SK-N-SH treated with all-trans-retinoic acid at 6 μM for 48 hours (cell line): ENCODE data around the gene GRID2IP.

Experiments
- ATAC-seq: fragments of 200-7000 bp; cut with Tn5 transposase; 3 replicates; pipeline ENCODE4 v1.9.1; 2020; ENCODE audit warnings: mild to moderate bottlenecking, moderate library complexity
- ARNTL ChIP-seq: fragments of 450-650 bp; formaldehyde crosslinking; IDR thresholded peaks from 2 replicates; pipeline ENCODE4 v1.5.0; 2020; ENCODE audit warnings: low read depth, mild to moderate bottlenecking, moderate library complexity, borderline replicate concordance
- BACH2 ChIP-seq: fragments of 250-450 bp; sonication (Bioruptor Pico); IDR thresholded peaks from 2 replicates; pipeline ENCODE4 v1.9.0; 2021; ENCODE audit warnings: mild to moderate bottlenecking, borderline replicate concordance
- CSDC2 ChIP-seq: fragments of 250-450 bp; sonication (Bioruptor Pico); IDR thresholded peaks from 2 replicates; pipeline ENCODE4 v1.5.0; 2020; ENCODE audit warnings: mild to moderate bottlenecking, moderate library complexity
- CSRNP3 ChIP-seq: fragments of 250-450 bp; sonication (Bioruptor Pico); IDR thresholded peaks from 2 replicates; pipeline ENCODE4 v1.5.1; 2021; ENCODE audit warnings: mild to moderate bottlenecking, moderate library complexity
- ESRRG ChIP-seq: fragments of 250-450 bp; sonication (Bioruptor Pico); IDR thresholded peaks from 2 replicates; pipeline ENCODE4 v1.6.1; 2021; ENCODE audit warnings: mild to moderate bottlenecking
- GLIS3 ChIP-seq: fragments of 250-450 bp; sonication (Bioruptor Pico); IDR thresholded peaks from 2 replicates; pipeline ENCODE4 v1.5.0; 2020; ENCODE audit warnings: mild to moderate bottlenecking, moderate library complexity
- ISL1 ChIP-seq: fragments of 250-450 bp; sonication (Bioruptor Pico); IDR thresholded peaks from 2 replicates; pipeline ENCODE4 v2.1.2; 2022; ENCODE audit warnings: mild to moderate bottlenecking, moderate library complexity
- OSR1 ChIP-seq: fragments of 250-450 bp; sonication (Bioruptor Pico); IDR thresholded peaks from 2 replicates; pipeline ENCODE4 v1.8.0; 2022; ENCODE audit warnings: moderate library complexity, mild to moderate bottlenecking, inconsistent platforms
- POU6F1 ChIP-seq: fragments of 250-450 bp; sonication (Bioruptor Pico); IDR thresholded peaks from 2 replicates; pipeline ENCODE4 v1.8.0; 2021; ENCODE audit warnings: low read depth, mild to moderate bottlenecking, moderate library complexity, borderline replicate concordance
- RARB ChIP-seq: fragments of 250-450 bp; sonication (Bioruptor Pico); IDR thresholded peaks from 2 replicates; pipeline ENCODE4 v1.8.0; 2021; ENCODE audit warnings: mild to moderate bottlenecking, moderate library complexity
- SNAI2 ChIP-seq: fragments of 250-450 bp; sonication (Bioruptor Pico); IDR thresholded peaks from 2 replicates; pipeline ENCODE4 v1.5.0; 2020; ENCODE audit warnings: mild to moderate bottlenecking, moderate library complexity
- TCF4 ChIP-seq: fragments of 250-450 bp; sonication (Bioruptor Pico); IDR thresholded peaks from 2 replicates; pipeline ENCODE4 v1.8.0; 2021; ENCODE audit warnings: mild to moderate bottlenecking, moderate library complexity, borderline replicate concordance
- TOX ChIP-seq: fragments of 250-450 bp; sonication (Bioruptor Pico); IDR thresholded peaks from 2 replicates; pipeline ENCODE4 v1.8.0; 2021; ENCODE audit warnings: mild to moderate bottlenecking, moderate library complexity, borderline replicate concordance
- ZC3H10 ChIP-seq: fragments of 250-450 bp; sonication (Bioruptor Pico); IDR thresholded peaks from 2 replicates; pipeline ENCODE4 v1.5.1; 2021; ENCODE audit warnings: mild to moderate bottlenecking, moderate library complexity
- ZFP3 ChIP-seq: fragments of 250-450 bp; sonication (Bioruptor Pico); IDR thresholded peaks from 2 replicates; pipeline ENCODE4 v1.5.0; 2020; ENCODE audit warnings: mild to moderate bottlenecking, moderate library complexity
- ZFP30 ChIP-seq: fragments of 450-650 bp; formaldehyde crosslinking; IDR thresholded peaks from 2 replicates; pipeline ENCODE4 v1.5.0; 2022; ENCODE audit warnings: mild to moderate bottlenecking, moderate library complexity
- ZNF565 ChIP-seq: fragments of 450-650 bp; formaldehyde crosslinking; conservative IDR thresholded peaks from 2 replicates; pipeline ENCODE4 v1.5.0; 2020; ENCODE audit warnings: low read depth, mild to moderate bottlenecking, moderate library complexity
- ZNF70 ChIP-seq: fragments of 450-650 bp; formaldehyde crosslinking; IDR thresholded peaks from 2 replicates; pipeline ENCODE4 v1.5.0; 2020; ENCODE audit warnings: mild to moderate bottlenecking, moderate library complexity
- ZNF8 ChIP-seq: fragments of 450-650 bp; formaldehyde crosslinking; IDR thresholded peaks from 2 replicates; pipeline ENCODE4 v1.5.0; 2020; ENCODE audit warnings: mild to moderate bottlenecking, moderate library complexity
- TF ChIP-seq, protein P1 (sequence below): fragments of 250-450 bp; sonication (Bioruptor Pico); IDR thresholded peaks from 2 replicates; pipeline ENCODE4 v1.8.0; 2020; ENCODE audit warnings: mild to moderate bottlenecking, moderate library complexity, borderline replicate concordance

GRID2IP gene

GRCh38 chr7:6491194-6491593 lies 60.1 kb downstream of the GRID2IP start:
- ATAC-seq, result no peak
- TF ChIP-seq ISL1 (CRISPR knock-in tag) (no peak), POU6F1 (no peak), ZFP3 (CRISPR knock-in tag) (no peak), OSR1 (no peak), ESRRG (CRISPR knock-in tag) (no peak), ZNF565 (CRISPR knock-in tag) (no peak), ZC3H10 (CRISPR knock-in tag) (no peak), TOX (no peak), ZFP30 (CRISPR knock-in tag) (no peak)

DNA sequence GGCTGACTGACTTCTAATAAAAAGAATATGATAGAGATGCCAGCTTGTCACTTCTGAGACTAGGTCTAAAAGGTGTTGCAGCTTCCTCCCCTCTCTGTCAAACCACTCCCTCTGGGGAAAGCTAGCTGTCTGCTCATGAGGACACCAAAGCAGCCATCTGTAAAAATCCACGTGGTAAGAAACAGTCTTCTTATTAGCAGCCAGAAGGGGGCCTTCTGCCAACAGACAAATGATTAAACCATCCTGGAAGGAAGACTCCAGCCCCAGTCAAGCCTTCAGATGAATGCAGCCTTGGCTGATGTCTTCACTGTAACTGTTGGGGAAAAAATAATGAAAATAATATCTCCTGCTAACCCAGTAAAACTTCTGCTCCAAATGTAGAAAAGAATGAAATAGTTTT lies 61.6 kb downstream of the GRID2IP start:
- TF ChIP-seq ZNF8 (CRISPR knock-in tag) (no peak), POU6F1 (no peak), ZNF70 (CRISPR knock-in tag) (no peak), ZNF565 (CRISPR knock-in tag) (no peak), OSR1 (no peak), ARNTL (CRISPR knock-in tag) (no peak), ZFP3 (CRISPR knock-in tag) (no peak), TCF4 (no peak), ISL1 (CRISPR knock-in tag) (no peak), GLIS3 (CRISPR knock-in tag) (no peak), CSDC2 (CRISPR knock-in tag) (no peak), RARB (CRISPR knock-in tag) (no peak), SNAI2 (no peak), CSRNP3 (no peak)
- TF ChIP-seq, protein P1, sequence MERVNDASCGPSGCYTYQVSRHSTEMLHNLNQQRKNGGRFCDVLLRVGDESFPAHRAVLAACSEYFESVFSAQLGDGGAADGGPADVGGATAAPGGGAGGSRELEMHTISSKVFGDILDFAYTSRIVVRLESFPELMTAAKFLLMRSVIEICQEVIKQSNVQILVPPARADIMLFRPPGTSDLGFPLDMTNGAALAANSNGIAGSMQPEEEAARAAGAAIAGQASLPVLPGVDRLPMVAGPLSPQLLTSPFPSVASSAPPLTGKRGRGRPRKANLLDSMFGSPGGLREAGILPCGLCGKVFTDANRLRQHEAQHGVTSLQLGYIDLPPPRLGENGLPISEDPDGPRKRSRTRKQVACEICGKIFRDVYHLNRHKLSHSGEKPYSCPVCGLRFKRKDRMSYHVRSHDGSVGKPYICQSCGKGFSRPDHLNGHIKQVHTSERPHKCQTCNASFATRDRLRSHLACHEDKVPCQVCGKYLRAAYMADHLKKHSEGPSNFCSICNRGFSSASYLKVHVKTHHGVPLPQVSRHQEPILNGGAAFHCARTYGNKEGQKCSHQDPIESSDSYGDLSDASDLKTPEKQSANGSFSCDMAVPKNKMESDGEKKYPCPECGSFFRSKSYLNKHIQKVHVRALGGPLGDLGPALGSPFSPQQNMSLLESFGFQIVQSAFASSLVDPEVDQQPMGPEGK, result no peak
- TF ChIP-seq, all 23 proteins: peak for 0
- ATAC-seq, result no peak

- ATAC-seq, result no peak
- no peak for TF ChIP-seq ISL1 (CRISPR knock-in tag)
- no peak for TF ChIP-seq SNAI2
- no peak for TF ChIP-seq ZNF8 (CRISPR knock-in tag)
- TF ChIP-seq CSDC2 (CRISPR knock-in tag), result no peak
- no peak for TF ChIP-seq BACH2
- TF ChIP-seq ZC3H10 (CRISPR knock-in tag), result no peak
- no peak for TF ChIP-seq RARB (CRISPR knock-in tag)
- no peak for TF ChIP-seq TCF4
- TF ChIP-seq GLIS3 (CRISPR knock-in tag), result no peak
- no peak for TF ChIP-seq ZFP3 (CRISPR knock-in tag)
- no peak for TF ChIP-seq OSR1
- no peak for TF ChIP-seq POU6F1
- no peak for TF ChIP-seq CSRNP3
- TF ChIP-seq ZNF70 (CRISPR knock-in tag), result no peak
- TF ChIP-seq ESRRG (CRISPR knock-in tag), result no peak
- TF ChIP-seq TOX, result no peak
These were observed 64.1 kb downstream of the GRID2IP start for GRCh38 chr7:6487184-6487545.
